PFSK-1 (cell line): Measurements from ENCODE around the gene KPNA1.

Source experiments
- SIN3A ChIP-seq: IDR thresholded peaks from 2 replicates; pipeline ENCODE4 v1.6.1; 2012; ENCODE audit warnings: mild to moderate bottlenecking, low read length, moderate library complexity, borderline replicate concordance; ENCODE audit not compliant: insufficient read depth
- TAF1 ChIP-seq: IDR thresholded peaks from 2 replicates; pipeline ENCODE4 v1.6.1; 2012; ENCODE audit warnings: low read length, control low read depth, borderline replicate concordance; ENCODE audit not compliant: insufficient read depth

DNA sequence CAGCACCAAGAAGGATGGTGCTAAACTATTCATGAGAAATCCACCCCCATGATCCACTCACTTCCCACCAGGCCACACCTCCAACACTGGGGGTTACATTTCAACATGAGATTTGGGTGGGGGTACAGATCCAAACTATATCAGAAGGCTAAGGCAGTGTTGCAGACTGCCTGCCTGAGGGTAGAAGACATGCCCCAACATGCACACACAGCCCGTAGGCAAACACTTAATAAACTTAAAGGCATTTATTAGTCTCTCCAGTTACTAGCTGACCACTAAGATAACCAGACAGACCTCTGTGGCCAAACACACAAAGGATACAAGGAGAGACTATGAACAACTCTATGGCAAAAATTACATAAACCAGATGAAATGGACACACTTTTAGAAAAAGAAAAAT lies 120.6 kb downstream of the KPNA1 start:
- no peak for TF ChIP-seq TAF1
- TF ChIP-seq SIN3A = no peak
